Colonic mucosa (tissue), 4 donors: ENCODE measurements around the gene SLC6A8. TPM values are rescaled to one million over a fixed set of nuclear protein-coding genes. Genes with fewer than 3 reads are reported as not detected.

Source experiments
- DNase-seq: peaks from one replicate; pipeline ENCODE4 v3.0.0-alpha.2; 2020
- H3K27ac ChIP-seq: fragments of 200-600 bp; one replicate; pipeline ENCODE4 v1.8.0; 2021
- H3K27me3 ChIP-seq: fragments of 200-600 bp; one replicate; pipeline ENCODE4 v1.8.0; 2021
- H3K36me3 ChIP-seq: fragments of 200-600 bp; one replicate; pipeline ENCODE4 v1.8.0; 2021
- H3K4me1 ChIP-seq: fragments of 200-600 bp; one replicate; pipeline ENCODE4 v1.8.0; 2021; ENCODE audit warnings: mild to moderate bottlenecking
- H3K4me3 ChIP-seq: fragments of 200-600 bp; one replicate; pipeline ENCODE4 v1.8.0; 2021
- H3K9ac ChIP-seq, 2 donors: one replicate each; pipeline ENCODE4 v1.7.0; 2013; ENCODE audit warnings: control low read depth in 2 of 2, low read depth in 2 of 2, low read length in 2 of 2
- H3K9me3 ChIP-seq: fragments of 200-600 bp; one replicate; pipeline ENCODE4 v1.8.0; 2021
- CTCF ChIP-seq: fragments of 200-600 bp; IDR thresholded peaks from one replicate; pipeline ENCODE4 v1.8.0; 2022; ENCODE audit warnings: antibody characterized with exemption, mild to moderate bottlenecking
- intact Hi-C: fragments of 100-400 bp; cut with DNase I; formaldehyde crosslinking; loops from one replicate; pipeline ENCODE4 v1.14.1; 2022
- total RNA-seq, 2 donors: library from RNA; stranded (reverse); fragmentation: NEBNext Ultra II Directional in 1 of 2; extraction: Animal tissue kit (Norgen Biotek cat#: 25700) in 1 of 2; gene quantifications; one replicate each; pipeline ENCODE4 v1.2.1, GENCODE V29; 2021
- donor health status: healthy.
- donor health status: DM: no; HTN: no; CAD: no.
- donor health status: DM: no; HTN: no; CAD: no.

SLC6A8 gene
- total RNA-seq, 2 donors from 2014 or later: 197 to 435 TPM

DNA sequence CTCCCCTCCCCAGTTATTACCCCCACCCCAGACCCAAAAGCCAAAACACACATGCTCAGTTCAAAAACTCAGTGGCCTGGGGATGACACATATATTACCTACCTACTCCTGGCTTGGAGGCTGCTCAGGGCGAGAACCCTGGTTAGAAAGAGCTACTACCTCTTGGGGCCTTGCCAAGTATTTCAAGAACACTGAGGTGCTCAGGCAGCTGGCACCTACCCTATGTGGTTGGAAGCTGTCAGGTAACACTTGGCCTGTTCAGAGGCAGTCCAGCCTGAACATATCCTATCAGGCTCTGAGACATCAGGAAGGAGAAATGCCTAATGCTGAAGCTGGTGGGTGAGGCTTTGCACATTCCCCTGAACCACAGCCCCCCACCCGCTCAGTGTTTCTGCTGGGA lies 31.5 kb downstream of the SLC6A8 start:
- no peak overlapping the region for H3K9ac ChIP-seq
- H3K27me3 ChIP-seq: no peaks in the 10 kb centered on the region
- H3K4me3 ChIP-seq: no peak overlapping the region
- no peak overlapping the region for H3K27ac ChIP-seq
- no peak for DNase-seq
- no peak for TF ChIP-seq CTCF
- no peaks in the 10 kb centered on the region for H3K9me3 ChIP-seq
- no peaks in the 10 kb centered on the region for H3K36me3 ChIP-seq
- intact Hi-C loops: no loop called here
- peaks cover 4% of the 10 kb centered on the region for H3K4me1 ChIP-seq

DNA sequence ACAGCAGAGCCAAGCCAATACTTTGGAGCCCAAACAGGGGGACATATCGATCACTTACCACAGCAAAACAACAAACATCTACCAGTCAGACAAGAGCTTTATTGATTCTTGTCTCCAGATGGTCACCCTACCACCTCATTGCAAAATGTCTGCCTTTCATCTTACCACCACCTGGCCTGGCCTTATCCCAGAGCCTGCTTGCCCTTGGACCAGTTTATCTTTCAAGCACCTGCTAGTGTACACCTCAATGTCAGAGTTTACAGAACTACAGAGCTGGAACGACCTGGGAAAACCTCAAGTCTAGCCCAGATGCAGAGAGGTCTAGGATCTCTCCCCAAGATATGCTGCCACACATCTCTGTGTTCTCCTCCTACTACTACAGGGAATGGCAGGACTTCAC lies 32.0 kb downstream of the SLC6A8 start:
- intact Hi-C loops: no loop called here
- no peak for DNase-seq
- no peak for TF ChIP-seq CTCF
- no peak overlapping the region for H3K4me3 ChIP-seq
- H3K4me1 ChIP-seq: peaks cover 4% of the 10 kb centered on the region
- H3K36me3 ChIP-seq: no peaks in the 10 kb centered on the region
- H3K9me3 ChIP-seq: no peaks in the 10 kb centered on the region
- no peak overlapping the region for H3K9ac ChIP-seq
- no peak overlapping the region for H3K27ac ChIP-seq
- no peaks in the 10 kb centered on the region for H3K27me3 ChIP-seq

GRCh38 chrX:153722704-153723350 lies 35.1 kb downstream of the SLC6A8 start:
- Histone ChIP-seq H3K9me3 (no peaks in the 10 kb centered on the region), H3K27me3 (no peaks in the 10 kb centered on the region), H3K4me1 (peaks cover 22% of the 10 kb centered on the region), H3K36me3 (no peaks in the 10 kb centered on the region), H3K4me3 (peak overlapping the region; percentile 51), H3K27ac (peak overlapping the region; percentile 90), H3K9ac (peak overlapping the region; percentile 70 to 72)
- DNase-seq: no peak
- TF ChIP-seq CTCF: no peak
- intact Hi-C loops: no loop called here

GRCh38 chrX:153723351-153724251 lies 35.9 kb downstream of the SLC6A8 start:
- peak; percentile 53 for DNase-seq
- TF ChIP-seq CTCF: no peak
- Histone ChIP-seq H3K9me3 (no peaks in the 10 kb centered on the region), H3K27me3 (no peaks in the 10 kb centered on the region), H3K4me1 (peaks cover 22% of the 10 kb centered on the region), H3K36me3 (no peaks in the 10 kb centered on the region), H3K9ac (peak overlapping the region; percentile 70 to 72), H3K27ac (peak overlapping the region; percentile 90), H3K4me3 (peak overlapping the region; percentile 51)
- intact Hi-C loops: no loop called here

DNA sequence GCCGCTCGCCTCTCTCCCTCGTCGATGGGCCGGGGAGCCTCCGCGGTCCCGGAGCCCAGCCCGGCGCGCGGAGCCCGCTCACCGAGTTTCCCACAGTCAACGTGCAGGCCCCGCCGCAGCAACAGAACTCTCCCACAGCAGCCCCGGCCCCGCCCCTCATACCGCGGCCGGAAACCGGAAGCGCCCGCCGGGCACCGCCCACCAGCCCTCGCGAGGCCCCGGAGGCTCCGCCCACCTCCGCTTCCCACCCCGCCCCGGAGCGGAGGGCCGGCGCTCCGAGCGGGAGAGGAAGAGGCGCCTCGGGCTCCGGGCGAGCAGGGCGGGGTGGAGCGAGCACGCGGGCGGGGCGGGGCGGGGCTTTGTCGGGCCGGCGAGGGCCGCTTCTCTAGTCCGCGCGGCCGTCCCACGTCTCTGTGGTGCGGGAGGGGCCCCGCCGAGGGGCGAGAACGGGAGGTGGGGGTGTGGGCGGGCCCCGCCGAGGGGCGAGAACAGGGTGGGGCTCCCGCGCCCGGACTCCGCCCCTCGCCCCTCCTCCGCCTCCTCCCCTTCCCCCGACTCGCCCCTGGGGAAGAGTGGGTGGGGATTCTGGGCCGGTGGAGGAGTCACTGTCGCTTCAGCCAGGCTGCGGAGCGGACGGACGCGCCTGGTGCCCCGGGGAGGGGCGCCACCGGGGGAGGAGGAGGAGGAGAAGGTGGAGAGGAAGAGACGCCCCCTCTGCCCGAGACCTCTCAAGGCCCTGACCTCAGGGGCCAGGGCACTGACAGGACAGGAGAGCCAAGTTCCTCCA lies 36.7 kb downstream of the SLC6A8 start, which contains the start of the genes ABCD1 and BCAP31:
Gene ABCD1 (plus strand): TSS at position 605 of the 787 bp plus-strand sequence. CDS start 411 bp downstream, outside the sequence.
Gene BCAP31 (minus strand): TSS at position 136 of the 787 bp plus-strand sequence. CDS start 1,143 bp downstream, outside the sequence.
- intact Hi-C loops: no loop called here

More for the DNA sequence above, 36.7 kb downstream of the SLC6A8 start, which contains the start of the genes ABCD1 and BCAP31:
- no peaks in the 10 kb centered on the region for H3K27me3 ChIP-seq
- peak; percentile 90 for DNase-seq
- peaks cover 22% of the 10 kb centered on the region for H3K4me1 ChIP-seq
- H3K36me3 ChIP-seq: no peaks in the 10 kb centered on the region
- no peaks in the 10 kb centered on the region for H3K9me3 ChIP-seq
- peak within 1 kb of the TSS; percentile 90 for H3K27ac ChIP-seq
- peak within 1 kb of the TSS; percentile 51 for H3K4me3 ChIP-seq
- H3K9ac ChIP-seq: peak within 1 kb of the TSS; percentile 70 to 78
- TF ChIP-seq CTCF: no peak
